Rectal smooth muscle tissue (tissue), 1 donor: ENCODE data around the gene ST3GAL5.
"Not testable (repeated sequence)": the region's sequence is repeated elsewhere in the genome, so short reads cannot be mapped to it uniquely, and the experiment has no call there.

ENCODE experiments used
- H3K27ac ChIP-seq: one replicate; pipeline ENCODE4 v1.7.0; 2013; ENCODE audit warnings: low read depth, low read length, inconsistent platforms
- H3K27me3 ChIP-seq: one replicate; pipeline ENCODE4 v1.7.0; 2013; ENCODE audit warnings: low read length; ENCODE audit not compliant: control insufficient read depth, insufficient read depth
- H3K36me3 ChIP-seq: one replicate; pipeline ENCODE4 v1.7.0; 2013; ENCODE audit warnings: low read length; ENCODE audit not compliant: control insufficient read depth, insufficient read depth
- H3K4me1 ChIP-seq: one replicate; pipeline ENCODE4 v1.7.0; 2013; ENCODE audit warnings: low read length; ENCODE audit not compliant: control insufficient read depth, insufficient read depth
- H3K4me3 ChIP-seq: one replicate; pipeline ENCODE4 v1.7.0; 2013; ENCODE audit warnings: low read length
- H3K9ac ChIP-seq: one replicate; pipeline ENCODE4 v1.7.0; 2013; ENCODE audit warnings: low read length

ST3GAL5 gene

DNA sequence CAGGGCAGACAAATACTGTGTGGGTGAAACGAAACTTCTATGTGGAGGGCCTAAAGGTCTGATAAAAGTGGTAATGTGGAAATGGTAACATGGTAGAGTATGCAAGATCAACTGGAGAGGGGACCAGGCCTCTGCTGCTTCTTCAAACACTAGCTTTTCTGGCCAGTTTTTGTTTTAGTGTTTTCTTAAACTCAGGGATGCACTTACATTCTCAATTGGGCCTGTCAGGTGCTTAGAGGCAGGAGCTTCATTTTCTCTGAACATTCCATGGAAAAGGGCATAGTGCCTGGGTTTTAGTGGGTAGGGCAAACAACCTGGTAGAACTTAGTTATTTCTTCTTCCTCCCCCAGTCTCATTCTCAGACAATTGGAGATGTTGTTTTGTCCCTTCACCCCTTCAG, 10.5 kb upstream of the ST3GAL5 start:
- Histone ChIP-seq H3K27me3 (no peaks in the 10 kb centered on the region), H3K9ac (no peak overlapping the region), H3K27ac (no peak overlapping the region), H3K4me1 (no peaks in the 10 kb centered on the region), H3K36me3 (no peaks in the 10 kb centered on the region), H3K4me3 (no peak overlapping the region)

DNA sequence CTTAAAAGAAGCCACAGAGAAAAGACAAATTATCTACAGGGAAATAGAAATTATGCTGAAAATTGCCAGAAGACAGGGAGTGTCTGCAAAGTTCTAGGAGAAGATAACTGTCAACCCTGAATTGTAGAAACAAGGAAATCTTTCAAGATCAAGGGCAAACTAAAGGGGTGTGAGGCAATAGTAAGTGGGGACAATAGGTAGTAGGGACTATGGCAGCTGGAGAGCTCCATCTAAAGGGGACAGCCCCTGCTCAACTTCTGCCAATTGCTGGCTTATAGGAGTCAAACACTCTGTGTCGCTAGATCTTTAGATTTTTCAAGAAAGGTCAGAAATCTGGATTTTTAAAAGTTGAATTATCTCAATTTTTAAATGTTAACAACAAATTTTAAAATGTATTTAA, 10.1 kb upstream of the ST3GAL5 start:
- no peaks in the 10 kb centered on the region for H3K36me3 ChIP-seq
- no peak overlapping the region for H3K27ac ChIP-seq
- H3K9ac ChIP-seq: no peak overlapping the region
- H3K4me1 ChIP-seq: no peaks in the 10 kb centered on the region
- H3K27me3 ChIP-seq: no peaks in the 10 kb centered on the region
- no peak overlapping the region for H3K4me3 ChIP-seq

DNA sequence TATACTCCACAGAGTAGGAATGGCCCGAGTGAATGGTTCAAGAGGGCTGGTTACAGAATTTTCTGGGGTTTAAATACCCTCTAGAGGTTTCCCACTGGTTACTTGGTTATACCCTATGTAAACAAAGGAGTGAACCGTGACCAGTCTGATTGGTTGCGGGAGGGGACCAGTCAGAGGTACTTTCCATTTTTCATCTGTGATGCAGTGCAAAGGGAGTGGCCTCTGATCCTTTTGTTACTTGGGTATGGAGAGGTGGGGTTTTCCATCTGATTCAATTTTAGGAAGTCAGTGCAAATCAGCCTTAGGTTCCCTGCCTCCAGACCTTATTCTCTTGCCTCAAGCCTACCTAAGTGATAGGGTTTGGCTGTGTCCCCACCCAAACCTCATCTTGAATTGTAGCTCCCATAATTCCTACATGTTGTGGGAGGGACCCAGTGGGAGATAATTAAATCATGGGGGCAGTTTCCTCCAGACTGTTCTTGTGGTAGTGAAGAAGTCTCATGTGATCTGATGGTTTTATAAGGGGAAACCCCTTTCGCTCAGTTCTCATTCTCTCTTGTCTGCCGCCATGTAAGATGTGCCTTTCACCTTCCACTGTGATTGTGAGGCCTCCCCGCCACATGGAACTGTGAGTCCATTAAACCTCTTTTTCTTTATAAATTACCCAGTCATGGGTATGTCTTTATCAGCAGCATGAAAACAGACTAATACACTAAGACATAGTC, 5.9 kb upstream of the ST3GAL5 start:
- not testable (repeated sequence) for H3K36me3 ChIP-seq, H3K27ac ChIP-seq, H3K4me3 ChIP-seq, H3K4me1 ChIP-seq, H3K9ac ChIP-seq, H3K27me3 ChIP-seq

DNA sequence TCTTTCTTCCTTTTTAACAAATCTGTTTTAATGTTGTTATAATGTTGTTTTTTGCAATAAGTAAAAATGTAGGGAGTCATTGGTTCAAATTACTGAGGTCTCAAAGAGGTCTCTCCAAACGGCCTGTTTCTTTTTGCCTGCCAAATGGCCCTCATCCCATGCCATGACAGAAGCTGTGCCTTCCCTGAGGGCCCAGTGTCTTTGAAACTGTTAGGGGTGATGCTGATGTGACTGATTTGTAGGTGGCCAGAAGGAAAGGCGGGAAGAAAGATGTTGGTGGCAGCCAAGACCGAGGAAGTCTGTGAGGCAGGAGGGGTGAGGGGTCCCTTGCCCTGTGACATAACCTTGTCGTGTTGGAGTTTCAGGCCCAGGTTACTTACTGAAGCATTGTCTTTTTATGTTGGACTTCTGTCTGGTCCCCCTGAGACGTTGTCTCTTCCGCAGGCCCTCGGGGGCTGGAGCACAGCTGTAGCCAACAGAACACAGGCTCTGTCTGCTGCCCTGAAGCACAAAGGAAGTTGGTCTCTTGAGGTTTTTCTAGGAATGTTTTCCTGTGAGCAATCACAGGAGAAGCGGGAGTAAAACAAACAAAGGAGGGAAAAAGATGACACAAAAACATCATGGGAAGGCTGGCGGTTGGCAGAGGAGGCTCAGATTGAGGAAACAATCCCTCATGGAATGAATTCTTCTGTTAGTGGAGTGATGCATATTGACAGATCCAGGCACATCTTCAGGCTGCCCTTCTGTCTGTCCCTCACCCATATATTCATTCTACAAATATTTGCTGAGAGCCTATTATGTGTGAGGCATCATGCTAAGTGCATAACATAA, 4.9 kb upstream of the ST3GAL5 start:
- no peaks in the 10 kb centered on the region for H3K36me3 ChIP-seq
- H3K27me3 ChIP-seq: no peaks in the 10 kb centered on the region
- no peak overlapping the region for H3K9ac ChIP-seq
- no peak overlapping the region for H3K27ac ChIP-seq
- no peaks in the 10 kb centered on the region for H3K4me1 ChIP-seq
- no peak overlapping the region for H3K4me3 ChIP-seq

DNA sequence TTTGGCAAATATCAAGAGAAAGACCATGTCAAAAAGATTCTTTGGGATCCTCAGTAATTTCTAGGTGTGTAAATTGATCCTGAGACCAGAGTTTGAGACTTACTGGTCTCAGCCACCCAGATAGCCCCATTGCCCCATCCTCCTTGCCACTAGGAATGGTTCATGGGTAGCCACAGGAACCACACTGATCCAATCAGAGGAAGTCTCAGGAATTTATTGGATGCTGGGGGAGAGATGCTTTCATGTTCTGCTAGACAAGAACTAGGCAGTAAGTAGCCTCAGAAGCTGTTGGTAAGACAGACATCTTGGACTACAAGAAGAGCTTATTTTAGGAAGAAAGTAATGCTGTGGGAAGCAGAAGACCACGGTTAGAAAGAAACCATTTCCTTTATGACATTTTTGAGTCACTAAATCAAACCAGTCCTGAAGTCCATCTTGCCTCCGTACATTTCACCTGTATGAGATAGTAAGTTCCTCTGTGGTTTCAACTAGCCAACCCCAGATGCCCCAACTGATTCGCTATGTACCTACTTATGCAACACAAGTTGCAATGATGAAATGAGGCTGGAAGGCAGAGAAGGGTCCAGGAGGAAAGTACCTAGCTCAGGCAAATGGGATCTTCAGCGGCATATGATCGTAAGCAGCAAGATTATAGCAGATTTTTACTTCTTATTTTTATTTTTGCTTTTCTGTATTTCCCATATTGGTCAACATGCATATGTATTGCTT, 3.6 kb upstream of the ST3GAL5 start:
- Histone ChIP-seq H3K9ac (no peak overlapping the region), H3K4me1 (peaks cover 4% of the 10 kb centered on the region)

DNA sequence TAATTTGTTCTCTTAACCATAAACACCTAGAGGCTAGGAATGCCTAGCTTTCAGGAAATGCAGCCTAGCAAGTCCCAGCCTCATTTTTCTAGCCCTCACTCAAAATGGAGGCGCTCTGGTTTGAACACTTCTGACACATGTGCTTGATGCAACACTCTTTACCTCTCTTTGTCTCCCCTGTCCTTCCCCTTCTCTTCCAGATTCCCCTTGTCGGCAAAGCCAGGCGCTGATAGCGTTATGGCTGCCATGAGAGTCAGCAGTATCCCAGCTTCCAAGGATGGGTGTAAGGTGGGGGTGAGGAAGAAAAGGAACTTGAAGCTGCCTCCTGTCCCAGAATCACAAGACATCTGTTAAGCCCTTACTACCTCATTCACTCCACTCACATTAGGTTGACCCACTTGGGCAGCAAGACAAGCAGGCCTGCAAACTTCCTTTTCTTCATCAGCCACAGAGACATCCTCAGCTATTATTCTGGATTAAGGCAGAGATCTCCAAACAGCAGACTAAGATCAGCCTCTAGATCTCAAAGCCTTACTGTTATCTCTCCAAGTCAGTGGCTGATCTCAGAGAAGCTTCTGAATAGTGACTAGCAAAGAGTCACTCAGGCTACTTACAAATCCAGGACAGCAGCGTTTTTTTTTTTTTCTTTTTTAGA, 1.9 kb upstream of the ST3GAL5 start:
- no peak overlapping the region for H3K4me3 ChIP-seq
- H3K4me1 ChIP-seq: peaks cover 11% of the 10 kb centered on the region
- H3K9ac ChIP-seq: no peak overlapping the region
- H3K27me3 ChIP-seq: no peaks in the 10 kb centered on the region
- H3K36me3 ChIP-seq: no peaks in the 10 kb centered on the region
- H3K27ac ChIP-seq: no peak overlapping the region

More for the DNA sequence above, 3.6 kb upstream of the ST3GAL5 start:
- Histone ChIP-seq H3K27me3 (no peaks in the 10 kb centered on the region), H3K36me3 (no peaks in the 10 kb centered on the region), H3K4me3 (no peak overlapping the region), H3K27ac (no peak overlapping the region)

DNA sequence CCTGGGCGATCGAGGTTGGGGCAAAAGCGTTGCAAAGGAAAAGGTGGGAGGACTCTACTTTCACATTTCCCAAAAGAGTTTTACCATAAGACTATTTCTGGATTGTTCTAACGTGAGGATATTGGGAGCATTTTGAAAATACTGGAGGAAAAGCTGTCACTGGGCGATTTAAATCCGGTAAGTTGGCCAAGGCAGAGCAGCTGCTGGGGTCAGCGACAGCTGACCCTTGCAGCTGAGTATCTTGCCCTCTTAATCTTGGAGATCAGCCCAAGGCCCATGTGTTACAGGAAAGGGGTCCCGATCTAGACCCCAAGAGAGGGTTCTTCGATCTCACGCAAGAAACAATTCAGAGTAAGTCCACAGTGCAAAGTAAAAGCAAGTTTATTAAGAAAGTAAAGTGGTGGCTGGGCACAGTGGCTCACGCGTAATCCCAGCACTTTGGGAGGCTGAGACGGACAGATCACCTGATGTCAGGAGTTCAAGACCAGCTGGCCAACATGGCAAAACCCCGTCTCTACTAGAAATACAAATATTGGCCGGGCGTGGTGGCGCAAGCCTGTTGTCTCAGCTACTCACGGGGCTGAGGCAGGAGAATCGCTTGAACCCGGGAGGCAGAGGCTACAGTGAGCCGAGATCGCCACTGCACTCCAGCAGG, 964 bp upstream of the ST3GAL5 start:
- peaks cover 11% of the 10 kb centered on the region for H3K4me1 ChIP-seq
- peak overlapping the region; percentile 37 for H3K27ac ChIP-seq
- H3K27me3 ChIP-seq: no peaks in the 10 kb centered on the region
- H3K4me3 ChIP-seq: peak overlapping the region; percentile 93
- H3K36me3 ChIP-seq: no peaks in the 10 kb centered on the region
- H3K9ac ChIP-seq: peak overlapping the region; percentile 32

DNA sequence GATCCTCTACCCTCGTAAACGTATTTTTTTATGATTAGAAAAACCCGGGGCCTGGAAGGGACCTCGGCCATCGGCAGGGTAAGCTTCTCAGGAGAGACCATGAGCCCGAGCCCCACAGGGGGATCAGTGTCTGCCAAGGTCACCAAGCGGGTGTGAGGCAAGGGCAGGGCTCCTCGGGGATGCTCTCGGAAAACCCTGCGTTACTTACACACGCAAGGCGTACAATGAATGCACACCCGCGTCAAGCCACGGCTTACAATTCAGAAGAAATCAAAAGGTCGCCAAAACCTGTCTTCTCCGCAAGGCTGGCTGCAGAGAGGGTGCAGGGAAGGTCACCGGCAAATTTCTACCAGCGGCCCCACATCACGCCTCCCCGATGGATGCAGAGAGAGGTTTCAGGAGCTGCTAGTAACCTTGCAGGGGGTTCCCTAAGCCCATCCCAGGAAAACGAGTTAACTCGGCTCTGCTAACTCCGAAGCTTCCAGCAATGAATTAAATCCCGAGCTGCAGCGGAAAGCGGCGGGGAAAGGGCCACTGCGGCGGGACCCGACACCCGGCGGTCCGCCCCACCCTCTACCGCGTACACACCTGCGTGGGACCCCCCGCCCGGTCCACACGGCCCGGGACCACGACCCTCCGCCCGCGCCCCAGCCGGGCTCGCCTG, 638 bp downstream of the ST3GAL5 start:
- Histone ChIP-seq H3K27me3 (no peaks in the 10 kb centered on the region), H3K4me3 (peak overlapping the region; percentile 93), H3K4me1 (peaks cover 11% of the 10 kb centered on the region), H3K27ac (peak overlapping the region; percentile 28), H3K36me3 (no peaks in the 10 kb centered on the region), H3K9ac (peak overlapping the region; percentile 52)

DNA sequence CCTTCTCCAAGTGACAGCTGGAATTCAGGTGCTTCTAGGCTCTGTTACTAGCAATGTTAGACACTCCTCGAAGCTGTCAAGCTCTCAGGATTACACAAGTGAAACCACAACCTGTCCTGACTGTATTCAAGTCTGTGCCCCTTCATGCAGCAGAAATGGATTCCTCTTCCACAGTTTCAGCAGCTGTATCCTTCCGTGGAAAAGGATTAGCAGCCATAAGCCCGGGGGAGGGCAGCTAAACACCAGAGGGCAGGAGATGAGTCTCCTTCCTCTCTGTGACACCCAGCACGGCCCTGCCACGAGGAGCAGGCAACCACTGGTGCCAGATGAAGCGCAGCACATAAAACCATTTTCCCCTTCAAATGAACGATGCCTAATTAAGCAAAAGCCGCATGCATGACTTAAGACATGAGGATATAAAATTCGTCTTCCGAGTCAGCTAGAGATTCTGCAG, 1.2 kb downstream of the ST3GAL5 start:
- H3K36me3 ChIP-seq: no peaks in the 10 kb centered on the region
- H3K9ac ChIP-seq: peak overlapping the region; percentile 52
- peaks cover 11% of the 10 kb centered on the region for H3K4me1 ChIP-seq
- H3K27ac ChIP-seq: peak overlapping the region; percentile 49
- H3K27me3 ChIP-seq: no peaks in the 10 kb centered on the region
- H3K4me3 ChIP-seq: peak overlapping the region; percentile 93

DNA sequence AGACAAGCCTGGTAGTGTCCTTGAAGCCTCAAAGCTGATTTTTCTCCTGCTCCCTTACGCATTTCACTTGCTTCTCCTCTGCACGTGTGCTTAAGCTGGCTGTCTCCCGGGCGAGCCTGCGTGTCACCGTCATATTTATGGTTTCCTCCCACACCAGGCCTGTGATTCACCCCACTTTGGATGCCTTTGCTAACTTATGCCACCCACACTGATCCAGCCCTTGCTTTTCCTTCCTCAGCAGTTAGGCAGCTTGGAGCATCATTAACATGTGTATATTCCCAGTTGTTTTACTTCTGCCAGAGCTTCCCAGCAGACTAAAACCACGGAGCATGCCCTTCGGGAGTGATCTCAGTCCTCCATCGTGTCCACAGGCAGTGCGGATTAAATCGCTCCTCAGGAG, 2.2 kb downstream of the ST3GAL5 start:
- Histone ChIP-seq H3K27ac (peak overlapping the region; percentile 49), H3K4me3 (peak overlapping the region; percentile 93), H3K9ac (no peak overlapping the region), H3K4me1 (peaks cover 11% of the 10 kb centered on the region), H3K27me3 (no peaks in the 10 kb centered on the region), H3K36me3 (no peaks in the 10 kb centered on the region)

DNA sequence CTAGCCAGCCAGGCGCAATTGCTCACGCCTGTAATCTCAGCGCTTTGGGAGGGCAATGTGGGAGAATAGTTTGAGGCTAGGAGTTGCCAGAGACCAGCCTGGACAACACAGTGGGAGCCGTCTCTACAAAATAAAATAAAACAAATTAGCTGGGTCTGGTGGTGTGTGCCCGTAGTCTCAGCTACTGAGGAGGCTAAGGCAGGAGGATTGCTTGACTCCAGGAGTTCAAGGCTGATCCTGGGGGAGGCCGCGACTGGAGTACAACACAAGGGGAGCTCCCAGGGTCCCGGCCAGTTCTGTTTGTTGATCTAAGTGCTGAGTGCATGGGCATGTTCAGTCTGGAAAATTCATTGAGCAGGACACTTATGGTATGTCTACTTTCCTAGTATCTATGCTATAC, 2.6 kb downstream of the ST3GAL5 start:
- H3K36me3 ChIP-seq: no peaks in the 10 kb centered on the region
- H3K27me3 ChIP-seq: no peaks in the 10 kb centered on the region
- no peak overlapping the region for H3K27ac ChIP-seq
- H3K4me1 ChIP-seq: peaks cover 11% of the 10 kb centered on the region
- H3K4me3 ChIP-seq: no peak overlapping the region
- no peak overlapping the region for H3K9ac ChIP-seq
